H1 (cell line): Measurements from ENCODE around the gene PNCK. TPM values are rescaled to one million over a fixed set of nuclear protein-coding genes. Genes with fewer than 3 reads are reported as not detected.

Experiments used
- BRCA1 ChIP-seq: IDR thresholded peaks from 2 replicates; pipeline ENCODE4 v1.6.1; 2012; ENCODE audit warnings: low read depth, low read length, improper control_type of control experiment
- CBX5 ChIP-seq: fragments of 300-800, 300-1000 bp; sonication (generic); IDR thresholded peaks from 2 replicates; pipeline ENCODE4 v1.7.1; 2016; ENCODE audit warnings: antibody characterized with exemption, low read length, low read depth
- GABPA ChIP-seq: IDR thresholded peaks from 2 replicates; pipeline ENCODE4 v1.6.1; 2011; ENCODE audit warnings: mild to moderate bottlenecking, low read length, moderate library complexity, borderline replicate concordance; ENCODE audit not compliant: insufficient read depth
- GTF2F1 ChIP-seq: IDR thresholded peaks from 2 replicates; pipeline ENCODE4 v1.6.1; 2012; ENCODE audit warnings: low read depth, low read length, improper control_type of control experiment, borderline replicate concordance
- HDAC2 ChIP-seq, 2 experiments: fragments of 300-600 bp in 1 of 2; sonication (generic) in 1 of 2; IDR thresholded peaks; 2 replicates each; pipeline ENCODE4 v1.6.1; 2011 to 2012; ENCODE audit warnings: low read depth in 2 of 2, low read length in 2 of 2, mild to moderate bottlenecking in 2 of 2, moderate library complexity in 2 of 2, borderline replicate concordance in 1 of 2, inconsistent platforms in 1 of 2
- JUN ChIP-seq: IDR thresholded peaks from 2 replicates; pipeline ENCODE4 v1.6.1; 2011; ENCODE audit warnings: low read depth, mild to moderate bottlenecking, improper control_type of control experiment, low read length
- JUND ChIP-seq: IDR thresholded peaks from 2 replicates; pipeline ENCODE4 v1.6.1; 2011; ENCODE audit warnings: mild to moderate bottlenecking, improper control_type of control experiment, low read length
- NRF1 ChIP-seq: IDR thresholded peaks from 2 replicates; pipeline ENCODE4 v1.6.1; 2011; ENCODE audit warnings: mild to moderate bottlenecking, low read depth, low read length, improper control_type of control experiment
- PHF8 ChIP-seq: fragments of 200-600 bp; sonication (generic); conservative IDR thresholded peaks from 2 replicates; pipeline ENCODE4 v1.7.1; 2012; ENCODE audit warnings: low read depth, mild to moderate bottlenecking, inconsistent platforms, low read length, moderate library complexity
- POLR2A ChIP-seq, 2 experiments: IDR thresholded peaks; 1 replicate in 1 of 2; 2 replicates in 1 of 2; pipeline ENCODE4 v1.6.1; 2011; ENCODE audit warnings: low read depth in 2 of 2, low read length in 2 of 2, mild to moderate bottlenecking in 2 of 2; ENCODE audit errors: control extremely low read depth in 1 of 2
- SAP30 ChIP-seq: fragments of 300-600 bp; sonication (generic); IDR thresholded peaks from 2 replicates; pipeline ENCODE4 v1.7.1; 2012; ENCODE audit warnings: low read length, moderate library complexity, mild to moderate bottlenecking, inconsistent platforms; ENCODE audit not compliant: insufficient read depth, insufficient replicate concordance
- SIRT6 ChIP-seq: IDR thresholded peaks from one replicate; pipeline ENCODE4 v1.7.1; 2012; ENCODE audit warnings: low read length, inconsistent platforms
- SP2 ChIP-seq: IDR thresholded peaks from 2 replicates; pipeline ENCODE4 v1.6.1; 2012; ENCODE audit warnings: mild to moderate bottlenecking, low read length, inconsistent platforms
- TAF1 ChIP-seq: IDR thresholded peaks from 2 replicates; pipeline ENCODE4 v1.6.1; 2011; ENCODE audit warnings: mild to moderate bottlenecking, low read depth, low read length
- TBP ChIP-seq: IDR thresholded peaks from 2 replicates; pipeline ENCODE4 v1.6.1; 2011; ENCODE audit warnings: low read depth, low read length, improper control_type of control experiment
- YY1 ChIP-seq: IDR thresholded peaks from 2 replicates; pipeline ENCODE4 v1.6.1; 2011; ENCODE audit warnings: low read depth, mild to moderate bottlenecking, low read length
- polyA plus RNA-seq, 7 experiments: library from polyadenylated mRNA; depleted of rRNA in 3 of 7; stranded (reverse) in 5 of 7; unstranded in 2 of 7; fragments of >200 nt in 5 of 7; fragments of 200-250 nt in 2 of 7; gene quantifications; 1 replicate in 5 of 7; 2 replicates in 1 of 7; 4 replicates in 1 of 7; pipeline versions ENCODE4 v1.2.1 to v1.2.3, GENCODE V29; 2011 to 2013; ENCODE audit warnings: missing spikeins in 2 of 7, mixed read lengths in 2 of 7
- total RNA-seq: library from RNA; stranded (reverse); fragmentation: NEBNext Ultra II Directional; extraction: Animal tissue kit (Norgen Biotek cat#: 25700); gene quantifications from 2 replicates; pipeline ENCODE4 v1.2.1, GENCODE V29; 2021
- TF ChIP-seq, protein P1 (sequence below): IDR thresholded peaks from 2 replicates; pipeline ENCODE4 v1.6.1; 2011; ENCODE audit warnings: low read depth, mild to moderate bottlenecking, low read length; ENCODE audit not compliant: insufficient read depth
- TF ChIP-seq, protein P2 (sequence below): IDR thresholded peaks from 2 replicates; pipeline ENCODE4 v1.6.1; 2011; ENCODE audit warnings: low read length, improper control_type of control experiment

PNCK gene
- total and polyA plus RNA-seq, 2 of the 8 experiments (the other 6 are each of a cell fraction or from before 2014, with no cell fraction given), result 6.2 to 6.3 TPM

GRCh38 chrX:153667956-153668396 lies 5.6 kb downstream of the PNCK start (continued):
- TF ChIP-seq PHF8 (no peak), POLR2A (IDR thresholded peaks at IDR 0.05; ENCODE audit: control extremely low read depth in 1 of 2, low read depth in 2 of 2, low read length in 2 of 2) (no peak), GTF2F1 (no peak), JUND (no peak), SIRT6 (no peak), BRCA1 (no peak), HDAC2 (IDR thresholded peaks at IDR 0.05; ENCODE audit: borderline replicate concordance in 1 of 2, low read depth in 2 of 2, low read length in 2 of 2) (no peak), GABPA (no peak), SP2 (no peak), CBX5 (no peak), SAP30 (no peak), YY1 (peak; percentile 60; the same call in 1 of the 2 replicates), TAF1 (no peak), NRF1 (no peak), JUN (no peak), TBP (peak; percentile 14; the same call in 1 of the 2 replicates)
- TF ChIP-seq, protein P1, sequence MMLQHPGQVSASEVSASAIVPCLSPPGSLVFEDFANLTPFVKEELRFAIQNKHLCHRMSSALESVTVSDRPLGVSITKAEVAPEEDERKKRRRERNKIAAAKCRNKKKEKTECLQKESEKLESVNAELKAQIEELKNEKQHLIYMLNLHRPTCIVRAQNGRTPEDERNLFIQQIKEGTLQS, result 0 out of 2 replicates have a peak, but pooled peaks have one; percentile 4
- TF ChIP-seq, protein P2, sequence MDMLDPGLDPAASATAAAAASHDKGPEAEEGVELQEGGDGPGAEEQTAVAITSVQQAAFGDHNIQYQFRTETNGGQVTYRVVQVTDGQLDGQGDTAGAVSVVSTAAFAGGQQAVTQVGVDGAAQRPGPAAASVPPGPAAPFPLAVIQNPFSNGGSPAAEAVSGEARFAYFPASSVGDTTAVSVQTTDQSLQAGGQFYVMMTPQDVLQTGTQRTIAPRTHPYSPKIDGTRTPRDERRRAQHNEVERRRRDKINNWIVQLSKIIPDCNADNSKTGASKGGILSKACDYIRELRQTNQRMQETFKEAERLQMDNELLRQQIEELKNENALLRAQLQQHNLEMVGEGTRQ, result peak; percentile 46; the same call in 1 of the 2 replicates
